Measurements from ENCODE around the gene PODNL1.
A peak's percentile ranks its signal among the peaks of the same experiment; 100 is the strongest.

The PODNL1 gene, protein sequence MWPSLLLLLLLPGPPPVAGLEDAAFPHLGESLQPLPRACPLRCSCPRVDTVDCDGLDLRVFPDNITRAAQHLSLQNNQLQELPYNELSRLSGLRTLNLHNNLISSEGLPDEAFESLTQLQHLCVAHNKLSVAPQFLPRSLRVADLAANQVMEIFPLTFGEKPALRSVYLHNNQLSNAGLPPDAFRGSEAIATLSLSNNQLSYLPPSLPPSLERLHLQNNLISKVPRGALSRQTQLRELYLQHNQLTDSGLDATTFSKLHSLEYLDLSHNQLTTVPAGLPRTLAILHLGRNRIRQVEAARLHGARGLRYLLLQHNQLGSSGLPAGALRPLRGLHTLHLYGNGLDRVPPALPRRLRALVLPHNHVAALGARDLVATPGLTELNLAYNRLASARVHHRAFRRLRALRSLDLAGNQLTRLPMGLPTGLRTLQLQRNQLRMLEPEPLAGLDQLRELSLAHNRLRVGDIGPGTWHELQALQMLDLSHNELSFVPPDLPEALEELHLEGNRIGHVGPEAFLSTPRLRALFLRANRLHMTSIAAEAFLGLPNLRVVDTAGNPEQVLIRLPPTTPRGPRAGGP

GRCh38 chr19:13938301-13939064 lies at the start of gene PODNL1:
PODNL1 (minus strand) TSS chr19:13938417; CDS start chr19:13938181, 236 bp downstream.
- no peak for DNase-seq

- DNase-seq, result no peak
Observed at GRCh38 chr19:13987101-13987890, 49.1 kb upstream of the PODNL1 start.

- peak; percentile 99 for DNase-seq
Observed at GRCh38 chr19:13986348-13986904, 48.2 kb upstream of the PODNL1 start.

GRCh38 chr19:13985771-13986347 lies 47.6 kb upstream of the PODNL1 start:
- DNase-seq, result peak; percentile 31

GRCh38 chr19:13984875-13985741 lies 46.9 kb upstream of the PODNL1 start:
- no peak for DNase-seq

DNA sequence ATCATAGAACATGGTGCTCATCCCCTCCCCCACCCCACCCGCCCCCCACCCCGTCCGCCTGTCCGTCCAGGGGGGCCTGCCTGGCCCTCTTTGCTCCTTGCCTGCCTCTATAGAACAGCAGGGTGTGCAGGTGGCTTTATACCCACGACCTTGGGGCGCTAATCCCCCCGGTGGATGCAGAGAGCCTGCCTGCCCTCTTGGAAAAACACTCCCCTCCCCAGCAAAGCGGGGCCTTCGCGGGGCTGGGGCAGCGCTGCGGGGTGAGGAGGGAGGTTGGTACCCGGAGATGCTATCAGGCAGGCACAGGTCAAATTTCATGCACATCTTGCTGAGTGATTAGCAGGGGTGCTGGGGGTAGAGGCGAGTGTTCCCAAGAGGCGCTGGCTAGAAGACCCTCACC lies 46.0 kb upstream of the PODNL1 start:
- no peak for DNase-seq

GRCh38 chr19:13983213-13983889 lies 45.1 kb upstream of the PODNL1 start:
- DNase-seq, result no peak

- DNase-seq, result no peak
Observed at GRCh38 chr19:13982773-13983172, 44.6 kb upstream of the PODNL1 start.

DNA sequence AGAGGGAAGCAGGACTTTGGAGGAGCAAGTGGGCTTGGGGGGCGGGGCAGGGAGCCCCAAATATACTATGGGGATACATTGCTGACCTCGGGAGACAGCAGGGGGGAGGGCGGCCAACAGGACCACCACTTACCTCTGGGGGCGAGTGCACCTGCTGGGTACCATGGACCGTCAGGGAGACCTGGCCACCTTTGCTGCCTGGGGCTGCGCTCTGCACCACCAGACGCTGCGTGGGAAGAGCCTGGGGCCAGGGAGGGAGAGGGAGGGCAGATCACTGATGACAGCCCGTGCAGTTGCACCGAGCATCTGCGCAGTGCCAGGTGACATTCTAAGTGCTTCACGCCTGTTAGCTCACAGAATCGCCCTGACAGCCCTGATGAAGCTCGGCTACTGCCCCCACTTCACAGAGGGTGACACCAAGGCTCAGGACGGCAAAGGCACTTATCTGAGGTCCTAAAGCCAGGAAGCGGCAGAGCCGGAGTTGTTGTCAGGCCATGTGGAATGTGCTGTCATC lies 43.8 kb upstream of the PODNL1 start:
- DNase-seq, result no peak

DNA sequence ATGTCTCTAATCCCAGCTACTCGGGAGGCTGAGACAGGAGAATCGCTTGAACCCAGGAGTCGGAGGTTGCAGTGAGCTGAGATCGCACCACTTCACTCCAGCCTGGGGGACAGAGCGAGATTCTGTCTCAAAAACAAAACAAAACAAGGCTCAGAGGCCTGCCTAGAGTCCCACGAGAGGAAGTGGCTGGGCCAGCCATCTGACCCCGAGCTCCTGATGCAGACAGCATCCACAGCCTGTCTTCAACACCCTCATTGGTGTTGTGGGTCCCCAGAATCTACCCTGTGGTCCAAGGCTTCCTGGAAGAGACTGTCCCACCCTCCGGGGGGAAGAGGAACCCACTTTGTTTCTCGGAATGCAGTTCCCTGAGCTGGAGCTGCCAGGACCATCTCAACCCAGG lies 43.2 kb upstream of the PODNL1 start:
- DNase-seq, result no peak

DNA sequence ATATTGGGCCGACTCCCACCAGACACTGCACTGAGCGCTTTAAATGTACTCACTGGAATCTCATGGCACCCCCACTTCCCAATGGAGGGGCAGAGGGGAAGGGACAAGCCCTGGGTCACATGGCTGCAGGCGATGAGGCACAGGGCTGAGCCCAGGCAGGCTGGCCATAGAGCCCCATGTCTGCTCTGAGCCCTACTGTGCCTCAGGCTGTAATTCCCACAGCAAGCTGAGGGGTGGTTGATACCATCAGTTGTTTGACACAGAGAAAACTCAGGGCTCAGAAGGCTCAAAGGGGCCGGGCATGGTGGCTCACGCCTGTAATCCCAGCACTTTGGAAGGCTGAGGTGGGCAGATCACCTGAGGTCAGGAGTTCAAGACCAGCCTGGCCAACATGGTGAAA lies 42.8 kb upstream of the PODNL1 start:
- DNase-seq, result no peak

DNA sequence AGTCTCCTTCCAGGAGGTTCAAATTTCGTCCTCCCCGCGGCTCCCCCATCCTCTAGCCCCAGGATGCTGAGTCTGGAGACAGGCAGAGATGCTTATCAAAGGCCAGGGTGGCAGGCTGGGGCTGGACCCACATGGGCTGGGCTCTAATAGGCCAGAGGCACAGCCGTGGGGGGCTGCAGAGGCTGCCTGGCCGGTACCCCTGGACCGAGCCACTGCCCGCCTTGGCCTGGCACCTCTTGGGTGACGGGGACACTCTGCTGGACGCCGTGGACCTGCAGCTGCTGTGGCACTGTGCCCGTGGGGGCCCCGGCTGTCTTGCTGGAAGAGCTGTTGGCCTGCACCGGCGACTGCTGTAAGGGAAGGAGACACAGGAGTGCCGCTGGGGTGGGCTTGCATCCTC lies 42.1 kb upstream of the PODNL1 start:
- DNase-seq, result no peak

GRCh38 chr19:13979686-13980085 lies 41.5 kb upstream of the PODNL1 start:
- DNase-seq, result no peak

GRCh38 chr19:13979244-13979615 lies 41.0 kb upstream of the PODNL1 start:
- DNase-seq, result no peak

DNA sequence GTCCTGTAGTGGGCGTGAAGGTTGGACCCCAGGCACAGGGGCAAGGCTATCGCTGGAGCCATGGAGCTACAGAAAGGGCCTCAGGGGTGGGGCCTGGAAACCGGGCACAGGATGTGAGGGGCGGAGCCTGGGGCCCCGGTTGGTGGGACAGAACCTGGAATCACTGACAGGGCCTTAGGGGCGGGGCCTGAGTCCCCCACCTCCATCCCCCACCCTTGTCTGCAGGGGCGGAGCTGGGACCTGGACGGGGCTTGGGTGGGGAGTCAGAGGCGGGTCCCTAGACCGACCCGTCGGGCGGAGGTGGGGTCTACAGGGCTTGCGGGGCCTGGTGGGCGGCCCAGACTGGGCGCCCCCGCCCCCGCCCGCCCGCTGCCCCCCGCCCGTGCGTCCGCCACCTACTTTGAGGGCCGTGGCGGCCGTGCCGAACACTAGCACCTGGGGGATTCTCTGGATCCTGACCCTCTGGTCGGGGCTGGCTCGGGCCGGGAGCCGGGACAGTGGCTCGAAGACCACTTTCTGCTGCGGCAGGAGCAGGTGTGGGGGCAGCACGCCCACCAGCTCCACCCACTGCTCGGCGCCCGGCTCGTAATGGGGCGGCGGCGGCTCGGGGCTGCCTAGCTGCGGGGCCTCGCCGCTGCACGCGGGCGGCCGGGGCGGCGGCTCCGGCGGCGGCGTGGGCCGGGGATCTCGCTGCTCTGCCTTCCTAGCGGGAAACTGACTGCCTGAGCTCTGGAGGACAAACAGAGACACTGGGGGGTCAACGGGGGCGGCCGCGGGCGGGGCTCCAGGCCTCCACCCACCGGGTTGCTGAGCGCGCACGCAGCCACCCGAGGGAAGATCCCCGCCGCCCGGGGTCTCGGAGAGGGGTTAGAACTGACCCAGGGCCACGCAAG lies 40.4 kb upstream of the PODNL1 start:
- DNase-seq, result peak; percentile 26

DNA sequence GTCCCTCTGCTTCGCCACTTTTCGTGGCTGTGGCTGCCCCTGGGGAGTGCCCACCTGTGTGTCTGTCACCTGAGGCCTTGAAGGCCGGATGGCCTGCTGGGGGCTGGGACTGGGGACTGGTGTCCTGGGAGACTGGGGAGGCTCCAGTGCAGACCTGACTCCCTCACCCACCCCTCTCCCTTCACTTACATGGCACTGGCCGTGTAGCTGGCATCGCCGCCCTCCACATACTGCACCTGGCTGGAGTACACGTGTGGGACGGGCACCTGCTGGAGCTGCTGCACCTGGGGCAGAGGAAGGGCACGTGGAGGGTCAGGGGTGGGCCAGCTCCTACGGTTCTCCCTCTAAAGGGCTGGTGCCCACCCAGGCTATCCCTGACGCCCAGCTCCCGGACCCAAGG lies 39.6 kb upstream of the PODNL1 start:
- no peak for DNase-seq

DNA sequence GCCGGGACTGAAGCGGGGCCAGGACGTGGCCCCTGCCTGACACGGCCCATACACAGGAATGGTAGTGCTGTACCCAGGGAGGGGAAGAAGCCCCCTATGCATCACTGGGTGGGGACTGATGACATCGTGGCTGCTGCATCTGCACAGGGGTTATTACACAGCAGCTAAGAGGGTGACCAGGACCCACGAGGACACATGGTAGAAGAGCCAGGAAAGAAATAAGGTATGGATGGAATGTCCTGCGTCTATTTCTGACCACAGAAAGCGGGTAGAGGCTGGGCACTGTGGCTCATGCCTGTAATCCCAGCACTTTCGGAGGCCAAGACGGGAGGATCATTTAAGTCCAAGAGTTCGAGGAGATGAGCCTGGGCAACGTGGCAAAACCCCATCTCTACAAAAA lies 38.2 kb upstream of the PODNL1 start:
- DNase-seq, result no peak

- DNase-seq, result no peak
Observed at GRCh38 chr19:13975870-13976269, 37.7 kb upstream of the PODNL1 start.

DNA sequence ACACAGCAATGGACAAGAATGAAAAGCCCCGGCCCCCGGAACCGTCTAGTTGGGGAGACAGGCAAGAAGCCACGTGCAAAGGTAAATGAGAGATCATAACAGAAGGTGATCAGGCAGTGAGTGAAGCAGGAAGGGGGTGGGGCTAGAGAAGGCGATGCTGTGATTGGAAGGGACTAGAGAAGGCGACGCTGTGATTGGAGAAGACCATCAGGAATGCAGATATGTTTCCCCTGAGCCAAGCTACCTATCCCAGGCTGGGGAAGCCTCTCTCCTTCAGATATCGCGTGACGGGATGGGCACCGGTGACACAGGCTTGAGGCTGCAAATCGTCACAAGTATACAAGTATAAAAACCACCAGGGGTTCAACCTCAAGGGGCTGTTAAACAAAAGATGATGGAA lies 35.9 kb upstream of the PODNL1 start:
- DNase-seq, result peak; percentile 50
